Measurements from ENCODE around the gene B4GALT6. TPM values are rescaled to one million over a fixed set of nuclear protein-coding genes. Genes with fewer than 3 reads are reported as not detected.

The B4GALT6 gene
- total RNA-seq, 4 donors from 2014 or later, result 2.5 to 3.6 (median 3.0) TPM

- H3K4me1 ChIP-seq, result no peaks in the 10 kb centered on the region
- intact Hi-C loops (cut with DNase I), result no loop called here
- peaks cover 0 to 10% (median 0%) of the 10 kb centered on the region in 3 donors for H3K36me3 ChIP-seq
- H3K27ac ChIP-seq, result no peak overlapping the region
- no peak overlapping the region for H3K4me3 ChIP-seq
- H3K27me3 ChIP-seq, result no peaks in the 10 kb centered on the region
- no peaks in the 10 kb centered on the region for H3K9me3 ChIP-seq
- TF ChIP-seq POLR2A (IDR thresholded peaks at IDR 0.05), result no peak
- TF ChIP-seq CTCF (IDR thresholded peaks at IDR 0.05), result no peak
- no peak for DNase-seq
Measured at GRCh38 chr18:31636387-31636786, 48.0 kb downstream of the B4GALT6 start.

GRCh38 chr18:31634331-31634713 is 50.1 kb downstream of the B4GALT6 start:
- Histone ChIP-seq H3K4me1 (no peaks in the 10 kb centered on the region), H3K27ac (no peak overlapping the region), H3K4me3 (no peak overlapping the region), H3K9me3 (no peaks in the 10 kb centered on the region), H3K27me3 (no peaks in the 10 kb centered on the region), H3K36me3 (peaks cover 0 to 10% (median 0%) of the 10 kb centered on the region in 3 donors)
- intact Hi-C loops (cut with DNase I), result no loop called here
- 47 to 80% methylated on average over 3 of the region's 3 CpGs for WGBS, 2 donors
- TF ChIP-seq POLR2A (IDR thresholded peaks at IDR 0.05) (no peak), CTCF (IDR thresholded peaks at IDR 0.05) (no peak)
- DNase-seq, result no peak

- WGBS, 2 donors, result 65 to 68% methylated on average over 9 of the region's 10 CpGs
- Histone ChIP-seq H3K36me3 (peaks cover 0 to 10% (median 0%) of the 10 kb centered on the region in 3 donors), H3K27me3 (no peaks in the 10 kb centered on the region), H3K4me1 (no peaks in the 10 kb centered on the region), H3K4me3 (no peak overlapping the region), H3K27ac (no peak overlapping the region), H3K9me3 (no peaks in the 10 kb centered on the region)
- DNase-seq, result no peak
- TF ChIP-seq CTCF (IDR thresholded peaks at IDR 0.05) (no peak), POLR2A (IDR thresholded peaks at IDR 0.05) (no peak)
- intact Hi-C loops (cut with DNase I), result no loop called here
Measured at GRCh38 chr18:31633392-31634330, 50.7 kb downstream of the B4GALT6 start.

GRCh38 chr18:31632356-31632755 is 52.0 kb downstream of the B4GALT6 start:
- Histone ChIP-seq H3K4me1 (no peaks in the 10 kb centered on the region), H3K27me3 (no peaks in the 10 kb centered on the region), H3K27ac (no peak overlapping the region), H3K9me3 (no peaks in the 10 kb centered on the region), H3K36me3 (peaks cover 0 to 4% (median 0%) of the 10 kb centered on the region in 3 donors), H3K4me3 (no peak overlapping the region)
- intact Hi-C loops (cut with DNase I), result no loop called here
- no peak for DNase-seq
- TF ChIP-seq CTCF (IDR thresholded peaks at IDR 0.05), result no peak
- 81 to 95% methylated on average over 1 of the region's 1 CpG for WGBS, 2 donors

GRCh38 chr18:31631526-31631925 is 52.9 kb downstream of the B4GALT6 start:
- WGBS, 2 donors, result 94 to 97% methylated on average over 1 of the region's 1 CpG
- H3K27ac ChIP-seq, result no peak overlapping the region

More at GRCh38 chr18:31631526-31631925, 52.9 kb downstream of the B4GALT6 start:
- TF ChIP-seq POLR2A (IDR thresholded peaks at IDR 0.05) (no peak), CTCF (IDR thresholded peaks at IDR 0.05) (no peak)
- H3K9me3 ChIP-seq, result no peaks in the 10 kb centered on the region
- H3K4me3 ChIP-seq, result no peak overlapping the region
- no peaks in the 10 kb centered on the region for H3K36me3 ChIP-seq
- DNase-seq, result no peak
- no peaks in the 10 kb centered on the region for H3K4me1 ChIP-seq
- no peaks in the 10 kb centered on the region for H3K27me3 ChIP-seq
- intact Hi-C loops (cut with DNase I), result no loop called here

All from esophagus squamous epithelium (tissue), 5 donors.